Hepatocyte (in vitro differentiated cells): Measurements from ENCODE around the gene EME2. TPM values are rescaled to one million over a fixed set of nuclear protein-coding genes. Genes with fewer than 3 reads are reported as not detected.

ENCODE experiments used
- DNase-seq: peaks from one replicate; pipeline ENCODE4 v3.0.0-alpha.2; 2016; ENCODE audit warnings: low spot score
- H2AFZ ChIP-seq: fragments of 200-600 bp; sonication (generic); 2 replicates; pipeline ENCODE4 v1.6.0; 2016; ENCODE audit warnings: antibody characterized with exemption, mild to moderate bottlenecking
- H3K27ac ChIP-seq: fragments of 200-600 bp; sonication (generic); 2 replicates; pipeline ENCODE4 v1.5.1; 2016; ENCODE audit warnings: mild to moderate bottlenecking
- H3K27me3 ChIP-seq: fragments of 200-600 bp; sonication (generic); 2 replicates; pipeline ENCODE4 v1.6.1; 2016
- H3K36me3 ChIP-seq: fragments of 200-600 bp; sonication (generic); replicated peaks from 2 replicates; pipeline ENCODE4 v1.5.1; 2016; ENCODE audit warnings: low read depth; ENCODE audit not compliant: insufficient read depth
- H3K4me1 ChIP-seq: fragments of 200-600 bp; sonication (generic); 2 replicates; pipeline ENCODE4 v1.5.1; 2016; ENCODE audit warnings: mild to moderate bottlenecking, moderate library complexity; ENCODE audit not compliant: insufficient read depth
- H3K4me2 ChIP-seq: fragments of 200-600 bp; sonication (generic); 2 replicates; pipeline ENCODE4 v1.6.0; 2016
- H3K4me3 ChIP-seq: fragments of 200-600 bp; sonication (generic); 2 replicates; pipeline ENCODE4 v1.5.1; 2016; ENCODE audit warnings: mild to moderate bottlenecking
- H3K79me2 ChIP-seq: fragments of 200-600 bp; sonication (generic); 2 replicates; pipeline ENCODE4 v1.6.0; 2017; ENCODE audit warnings: mild to moderate bottlenecking
- H3K9me2 ChIP-seq: fragments of 200-600 bp; sonication (generic); replicated peaks from 2 replicates; pipeline ENCODE4 v1.6.0; 2017; ENCODE audit warnings: mild to moderate bottlenecking; ENCODE audit not compliant: insufficient read depth
- H3K9me3 ChIP-seq: fragments of 200-600 bp; sonication (generic); 2 replicates; pipeline ENCODE4 v1.5.1; 2016; ENCODE audit warnings: low read depth, mild to moderate bottlenecking
- H4K20me1 ChIP-seq: fragments of 200-600 bp; sonication (generic); 2 replicates; pipeline ENCODE4 v1.6.0; 2016; ENCODE audit warnings: mild to moderate bottlenecking; ENCODE audit not compliant: insufficient read depth, poor library complexity, severe bottlenecking
- EZH2 ChIP-seq: fragments of 200-600 bp; sonication (generic); IDR thresholded peaks from 2 replicates; pipeline ENCODE4 v1.6.1; 2016; ENCODE audit warnings: antibody characterized with exemption, mild to moderate bottlenecking, borderline replicate concordance
- EZH2phosphoT487 ChIP-seq: fragments of 200-600 bp; sonication (generic); IDR thresholded peaks from one replicate; pipeline ENCODE4 v1.6.1; 2018; ENCODE audit warnings: antibody characterized with exemption, mild to moderate bottlenecking, low read depth, moderate library complexity; ENCODE audit not compliant: unreplicated experiment, severe bottlenecking
- WGBS: methylation state at CpG from one replicate; pipeline ENCODE4 v1.1.6; 2016; ENCODE audit warnings: low lambda C conversion rate; ENCODE audit errors: missing lambda C conversion rate; 5-methylcytosine and 5-hydroxymethylcytosine counted together
- polyA plus RNA-seq: library from polyadenylated mRNA; unstranded; fragments of >200 nt; fragmentation: Nextera tagmentation; extraction: Ambion mirVana; gene quantifications from 2 replicates; pipeline ENCODE4 v1.2.1, GENCODE V29; 2016
- total RNA-seq: library from RNA; depleted of rRNA; stranded (reverse); fragments of >200 nt; gene quantifications from 2 replicates; pipeline ENCODE4 v1.2.3, GENCODE V29; 2014
- TF ChIP-seq, protein P1 (sequence below): fragments of 200-600 bp; sonication (generic); IDR thresholded peaks from 2 replicates; pipeline ENCODE4 v1.5.1; 2016; ENCODE audit warnings: antibody characterized with exemption, mild to moderate bottlenecking; ENCODE audit not compliant: poor library complexity

Gene EME2
- total and polyA plus RNA-seq, 2 experiments from 2014 or later = 17.7 to 20.8 TPM

- H3K27me3 ChIP-seq = no peaks in the 10 kb centered on the region
- H4K20me1 ChIP-seq = no peaks in the 10 kb centered on the region
- no peak for DNase-seq
- no peak overlapping the region for H3K4me3 ChIP-seq
- H3K4me2 ChIP-seq = no peak overlapping the region
- H3K27ac ChIP-seq = no peak overlapping the region
- no peak overlapping the region for H2AFZ ChIP-seq
- H3K79me2 ChIP-seq = no peaks in the 10 kb centered on the region
- no peaks in the 10 kb centered on the region for H3K9me3 ChIP-seq
- 94% methylated on average over 24 of the region's 24 CpGs for WGBS
- no peaks in the 10 kb centered on the region for H3K36me3 ChIP-seq
- no peaks in the 10 kb centered on the region for H3K4me1 ChIP-seq
- no peaks in the 10 kb centered on the region for H3K9me2 ChIP-seq
- TF ChIP-seq EZH2 (no peak), EZH2phosphoT487 (no peak)
- TF ChIP-seq, protein P1, sequence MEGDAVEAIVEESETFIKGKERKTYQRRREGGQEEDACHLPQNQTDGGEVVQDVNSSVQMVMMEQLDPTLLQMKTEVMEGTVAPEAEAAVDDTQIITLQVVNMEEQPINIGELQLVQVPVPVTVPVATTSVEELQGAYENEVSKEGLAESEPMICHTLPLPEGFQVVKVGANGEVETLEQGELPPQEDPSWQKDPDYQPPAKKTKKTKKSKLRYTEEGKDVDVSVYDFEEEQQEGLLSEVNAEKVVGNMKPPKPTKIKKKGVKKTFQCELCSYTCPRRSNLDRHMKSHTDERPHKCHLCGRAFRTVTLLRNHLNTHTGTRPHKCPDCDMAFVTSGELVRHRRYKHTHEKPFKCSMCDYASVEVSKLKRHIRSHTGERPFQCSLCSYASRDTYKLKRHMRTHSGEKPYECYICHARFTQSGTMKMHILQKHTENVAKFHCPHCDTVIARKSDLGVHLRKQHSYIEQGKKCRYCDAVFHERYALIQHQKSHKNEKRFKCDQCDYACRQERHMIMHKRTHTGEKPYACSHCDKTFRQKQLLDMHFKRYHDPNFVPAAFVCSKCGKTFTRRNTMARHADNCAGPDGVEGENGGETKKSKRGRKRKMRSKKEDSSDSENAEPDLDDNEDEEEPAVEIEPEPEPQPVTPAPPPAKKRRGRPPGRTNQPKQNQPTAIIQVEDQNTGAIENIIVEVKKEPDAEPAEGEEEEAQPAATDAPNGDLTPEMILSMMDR = no peak
Measured at GRCh38 chr16:1744338-1744840, 28.2 kb upstream of the EME2 start.

GRCh38 chr16:1745181-1745899, 27.3 kb upstream of the EME2 start:
- TF ChIP-seq EZH2 = no peak
- TF ChIP-seq, protein P1 = no peak
- TF ChIP-seq EZH2phosphoT487 = no peak
- no peak overlapping the region for H2AFZ ChIP-seq
- no peaks in the 10 kb centered on the region for H3K79me2 ChIP-seq
- no peak overlapping the region for H3K4me3 ChIP-seq
- WGBS = 83% methylated on average over 25 of the region's 25 CpGs
- no peaks in the 10 kb centered on the region for H3K27me3 ChIP-seq
- no peaks in the 10 kb centered on the region for H4K20me1 ChIP-seq
- DNase-seq = no peak
- H3K9me2 ChIP-seq = no peaks in the 10 kb centered on the region
- peak overlapping the region; percentile 46 for H3K27ac ChIP-seq
- no peak overlapping the region for H3K4me2 ChIP-seq
- H3K4me1 ChIP-seq = no peaks in the 10 kb centered on the region
- no peaks in the 10 kb centered on the region for H3K36me3 ChIP-seq
- no peaks in the 10 kb centered on the region for H3K9me3 ChIP-seq

- Histone ChIP-seq H3K4me2 (no peak overlapping the region), H3K4me3 (no peak overlapping the region), H3K36me3 (no peaks in the 10 kb centered on the region), H3K27ac (peak overlapping the region; percentile 46), H3K79me2 (no peaks in the 10 kb centered on the region), H3K9me2 (no peaks in the 10 kb centered on the region), H3K4me1 (no peaks in the 10 kb centered on the region), H3K27me3 (no peaks in the 10 kb centered on the region), H4K20me1 (no peaks in the 10 kb centered on the region), H2AFZ (no peak overlapping the region), H3K9me3 (no peaks in the 10 kb centered on the region)
- no peak for DNase-seq
- TF ChIP-seq EZH2 = no peak
- no peak for TF ChIP-seq EZH2phosphoT487
- TF ChIP-seq, protein P1 = no peak
- WGBS = 94% methylated on average over 29 of the region's 29 CpGs
Measured at GRCh38 chr16:1745900-1746692, 26.5 kb upstream of the EME2 start.
